Measurements from ENCODE around the gene TGFBR3L. TPM values are rescaled to one million over a fixed set of nuclear protein-coding genes. Genes with fewer than 3 reads are reported as not detected.

TGFBR3L gene
- total RNA-seq, 2 donors from 2014 or later, result not detected

GRCh38 chr19:7868671-7869452 lies 45.8 kb upstream of the TGFBR3L start:
- H3K9me3 ChIP-seq, result no peaks in the 10 kb centered on the region
- peak overlapping the region; percentile 69 for H3K4me3 ChIP-seq
- TF ChIP-seq, protein P1, sequence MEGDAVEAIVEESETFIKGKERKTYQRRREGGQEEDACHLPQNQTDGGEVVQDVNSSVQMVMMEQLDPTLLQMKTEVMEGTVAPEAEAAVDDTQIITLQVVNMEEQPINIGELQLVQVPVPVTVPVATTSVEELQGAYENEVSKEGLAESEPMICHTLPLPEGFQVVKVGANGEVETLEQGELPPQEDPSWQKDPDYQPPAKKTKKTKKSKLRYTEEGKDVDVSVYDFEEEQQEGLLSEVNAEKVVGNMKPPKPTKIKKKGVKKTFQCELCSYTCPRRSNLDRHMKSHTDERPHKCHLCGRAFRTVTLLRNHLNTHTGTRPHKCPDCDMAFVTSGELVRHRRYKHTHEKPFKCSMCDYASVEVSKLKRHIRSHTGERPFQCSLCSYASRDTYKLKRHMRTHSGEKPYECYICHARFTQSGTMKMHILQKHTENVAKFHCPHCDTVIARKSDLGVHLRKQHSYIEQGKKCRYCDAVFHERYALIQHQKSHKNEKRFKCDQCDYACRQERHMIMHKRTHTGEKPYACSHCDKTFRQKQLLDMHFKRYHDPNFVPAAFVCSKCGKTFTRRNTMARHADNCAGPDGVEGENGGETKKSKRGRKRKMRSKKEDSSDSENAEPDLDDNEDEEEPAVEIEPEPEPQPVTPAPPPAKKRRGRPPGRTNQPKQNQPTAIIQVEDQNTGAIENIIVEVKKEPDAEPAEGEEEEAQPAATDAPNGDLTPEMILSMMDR (IDR thresholded peaks at IDR 0.05), result peak; percentile 68
- H3K36me3 ChIP-seq, result no peaks in the 10 kb centered on the region
- H3K4me1 ChIP-seq (ENCODE audit: control insufficient read depth in 1 of 2, low read depth in 2 of 2), result peaks cover 21 to 34% of the 10 kb centered on the region in 2 donors
- ATAC-seq (ENCODE audit: insufficient number of reproducible peaks, low FRiP score, low read depth), result no peak
- H3K27me3 ChIP-seq (replicated peaks; ENCODE audit: insufficient read depth), result peaks cover 6% of the 10 kb centered on the region
- DNase-seq (ENCODE audit: low spot score), result no peak
- no peak overlapping the region for H3K27ac ChIP-seq

DNA sequence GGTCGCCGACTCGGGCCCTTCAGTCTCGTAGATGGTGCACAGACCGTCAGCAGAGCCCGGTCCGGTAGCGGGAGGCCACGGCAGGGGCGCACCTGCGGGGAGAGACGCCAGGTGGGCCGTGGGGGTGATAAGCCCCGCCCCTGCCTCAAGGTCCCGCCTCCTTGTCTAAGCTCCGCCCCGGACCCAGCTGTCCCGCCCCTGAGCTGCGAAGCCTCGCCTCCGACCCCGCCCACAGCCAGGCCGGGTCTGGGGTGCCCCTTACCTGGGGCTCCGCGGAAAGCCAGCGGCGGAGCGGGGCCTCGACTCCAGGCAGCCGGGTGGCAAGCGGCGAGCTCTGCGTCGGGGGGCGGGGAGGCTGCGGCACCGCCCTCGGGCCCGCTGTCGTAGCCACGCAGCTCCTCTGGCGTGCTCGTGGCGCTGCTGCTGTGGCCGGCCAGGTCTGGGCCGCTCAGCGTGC lies 45.1 kb upstream of the TGFBR3L start:
- DNase-seq (ENCODE audit: low spot score), result no peak
- TF ChIP-seq, protein P1 (IDR thresholded peaks at IDR 0.05), result no peak
- Histone ChIP-seq H3K4me3 (peak overlapping the region; percentile 69), H3K9me3 (no peaks in the 10 kb centered on the region), H3K27ac (no peak overlapping the region), H3K36me3 (no peaks in the 10 kb centered on the region), H3K4me1 (ENCODE audit: control insufficient read depth in 1 of 2, low read depth in 2 of 2) (peaks cover 21 to 40% of the 10 kb centered on the region in 2 donors), H3K27me3 (replicated peaks; ENCODE audit: insufficient read depth) (peaks cover 6% of the 10 kb centered on the region)
- no peak for ATAC-seq (ENCODE audit: insufficient number of reproducible peaks, low FRiP score, low read depth)

DNA sequence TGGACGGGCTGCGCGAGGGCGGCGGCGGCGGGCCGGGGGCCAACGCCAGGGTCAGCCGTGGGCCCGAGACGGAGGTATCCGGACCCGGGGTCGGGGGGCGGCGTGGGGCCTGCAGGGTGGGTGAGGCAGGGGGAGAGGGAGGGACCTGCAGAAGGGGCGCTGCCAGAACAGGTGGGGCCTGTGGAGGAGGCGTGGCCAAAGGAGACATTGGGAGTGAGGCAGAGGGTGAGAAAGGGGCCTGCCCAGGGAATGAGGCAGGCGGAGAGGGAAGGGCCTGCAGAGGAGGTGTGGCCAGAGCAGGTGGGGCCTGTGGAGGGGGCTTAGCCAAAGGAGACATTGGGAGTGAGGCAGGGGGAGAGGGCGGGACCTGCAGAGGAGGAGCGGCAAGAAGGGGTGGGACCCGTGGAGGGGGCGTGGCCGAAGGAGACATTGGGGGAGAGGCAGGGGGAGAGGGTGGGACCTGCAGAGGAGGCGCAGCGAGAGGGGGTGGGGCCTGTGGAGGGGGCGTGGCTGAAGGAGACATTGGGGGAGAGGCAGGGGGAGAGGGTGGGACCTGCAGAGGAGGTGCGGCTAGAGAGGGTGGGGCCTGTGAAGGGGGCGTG lies 44.6 kb upstream of the TGFBR3L start:
- no peak overlapping the region for H3K27ac ChIP-seq
- TF ChIP-seq, protein P1 (IDR thresholded peaks at IDR 0.05), result no peak
- DNase-seq (ENCODE audit: low spot score), result no peak
- peaks cover 6% of the 10 kb centered on the region for H3K27me3 ChIP-seq (replicated peaks; ENCODE audit: insufficient read depth)
- H3K4me3 ChIP-seq, result peak overlapping the region; percentile 69
- no peaks in the 10 kb centered on the region for H3K36me3 ChIP-seq
- no peak for ATAC-seq (ENCODE audit: insufficient number of reproducible peaks, low FRiP score, low read depth)
- no peaks in the 10 kb centered on the region for H3K9me3 ChIP-seq
- H3K4me1 ChIP-seq (ENCODE audit: control insufficient read depth in 1 of 2, low read depth in 2 of 2), result peaks cover 21 to 41% of the 10 kb centered on the region in 2 donors

- TF ChIP-seq, protein P1 (IDR thresholded peaks at IDR 0.05), result no peak
- ATAC-seq (ENCODE audit: insufficient number of reproducible peaks, low FRiP score, low read depth) (no peak), DNase-seq (ENCODE audit: low spot score) (no peak)
- H3K4me3 ChIP-seq, result peak overlapping the region; percentile 53
- H3K9me3 ChIP-seq, result no peaks in the 10 kb centered on the region
- peaks cover 6% of the 10 kb centered on the region for H3K27me3 ChIP-seq (replicated peaks; ENCODE audit: insufficient read depth)
- H3K4me1 ChIP-seq (ENCODE audit: control insufficient read depth in 1 of 2, low read depth in 2 of 2), result peaks cover 21 to 41% of the 10 kb centered on the region in 2 donors
- H3K36me3 ChIP-seq, result no peaks in the 10 kb centered on the region
- H3K27ac ChIP-seq, result no peak overlapping the region
These were observed 43.8 kb upstream of the TGFBR3L start for GRCh38 chr19:7870571-7871436.
